NB4 (cell line): ENCODE data around the gene RRBP1.

Experiments used
- DNase-seq: peaks from one replicate; pipeline ENCODE4 v3.0.0; 2010; ENCODE audit warnings: low read depth
- H3K4me3 ChIP-seq: one replicate; pipeline ENCODE4 v1.5.1; 2011; ENCODE audit warnings: mild to moderate bottlenecking, low read depth, low read length, moderate library complexity
- CTCF ChIP-seq: IDR thresholded peaks from one replicate; pipeline ENCODE4 v1.5.1; 2012; ENCODE audit warnings: low read depth, low read length
- MYC ChIP-seq: IDR thresholded peaks from 2 replicates; pipeline ENCODE4 v1.6.1; 2011; ENCODE audit warnings: low read depth, low read length
- POLR2A ChIP-seq: IDR thresholded peaks from 2 replicates; pipeline ENCODE4 v1.6.1; 2011; ENCODE audit warnings: mild to moderate bottlenecking; ENCODE audit not compliant: insufficient read length; ENCODE audit errors: extremely low read depth
- TF ChIP-seq, protein P1 (sequence below): IDR thresholded peaks from 2 replicates; pipeline ENCODE4 v1.6.1; 2011; ENCODE audit warnings: low read depth, low read length

RRBP1 gene

GRCh38 chr20:17598013-17598550, 84.0 kb downstream of the RRBP1 start:
- DNase-seq, result no peak
- no peak overlapping the region for H3K4me3 ChIP-seq
- no peak for TF ChIP-seq POLR2A
- TF ChIP-seq CTCF, result no peak
- no peak for TF ChIP-seq MYC
- TF ChIP-seq, protein P1, sequence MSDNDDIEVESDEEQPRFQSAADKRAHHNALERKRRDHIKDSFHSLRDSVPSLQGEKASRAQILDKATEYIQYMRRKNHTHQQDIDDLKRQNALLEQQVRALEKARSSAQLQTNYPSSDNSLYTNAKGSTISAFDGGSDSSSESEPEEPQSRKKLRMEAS, result no peak

DNA sequence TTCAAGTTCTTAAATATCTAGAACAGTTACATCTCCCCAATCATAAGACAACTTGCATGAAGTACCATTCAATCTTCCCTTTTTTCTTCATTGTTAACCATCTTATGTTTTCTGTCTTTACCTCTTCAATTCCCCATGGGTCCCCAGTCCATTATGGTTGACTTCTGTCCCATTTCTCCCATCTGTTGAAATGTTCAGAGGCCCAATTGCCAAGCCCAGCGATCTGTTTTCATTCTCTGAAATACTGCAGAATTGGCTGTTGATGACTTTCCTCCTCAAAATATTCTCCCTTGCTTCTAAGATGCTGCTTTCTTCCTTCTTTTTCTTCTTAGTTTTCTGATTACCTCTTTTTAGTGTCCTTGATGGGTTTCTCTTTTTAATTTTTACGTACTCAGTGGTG, 86.2 kb downstream of the RRBP1 start:
- DNase-seq, result no peak
- TF ChIP-seq POLR2A (no peak), CTCF (no peak), MYC (no peak)
- TF ChIP-seq, protein P1, result no peak
- H3K4me3 ChIP-seq, result no peak overlapping the region

GRCh38 chr20:17594443-17594842, 87.6 kb downstream of the RRBP1 start:
- no peak overlapping the region for H3K4me3 ChIP-seq
- TF ChIP-seq, protein P1, result no peak
- TF ChIP-seq POLR2A (no peak), CTCF (no peak)
- no peak for DNase-seq

GRCh38 chr20:17593902-17594301, 88.1 kb downstream of the RRBP1 start:
- no peak for DNase-seq
- no peak overlapping the region for H3K4me3 ChIP-seq
- TF ChIP-seq POLR2A (no peak), MYC (no peak), CTCF (no peak)
- TF ChIP-seq, protein P1, result no peak

DNA sequence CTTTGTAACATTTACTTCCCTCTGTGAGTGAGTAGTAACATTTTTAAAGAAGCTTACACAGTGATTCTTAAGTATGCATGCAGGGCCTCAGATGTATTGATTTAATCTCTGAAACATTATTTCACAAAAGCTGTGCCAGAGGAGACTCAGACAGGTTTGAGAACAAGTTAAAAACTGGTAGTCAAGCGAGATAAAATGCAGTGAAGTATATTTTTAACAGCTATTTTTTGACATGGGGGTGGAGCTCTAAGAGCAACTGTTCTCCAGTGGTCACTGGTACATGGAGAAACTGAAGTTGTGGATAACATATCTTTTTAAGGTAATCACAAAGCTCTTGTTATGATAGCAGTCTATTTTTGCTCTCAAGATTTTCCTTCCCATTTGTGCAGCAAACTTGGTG, 91.8 kb downstream of the RRBP1 start:
- TF ChIP-seq POLR2A (no peak), CTCF (no peak), MYC (no peak)
- TF ChIP-seq, protein P1, result no peak
- H3K4me3 ChIP-seq, result no peak overlapping the region
- no peak for DNase-seq
